ENCODE measurements around the gene SAMD13. TPM values are rescaled to one million over a fixed set of nuclear protein-coding genes. Genes with fewer than 3 reads are reported as not detected.

The SAMD13 gene
- total and polyA plus RNA-seq, 9 donors = 0.24 to 2.9 (median 0.63) TPM; not detected in 2

DNA sequence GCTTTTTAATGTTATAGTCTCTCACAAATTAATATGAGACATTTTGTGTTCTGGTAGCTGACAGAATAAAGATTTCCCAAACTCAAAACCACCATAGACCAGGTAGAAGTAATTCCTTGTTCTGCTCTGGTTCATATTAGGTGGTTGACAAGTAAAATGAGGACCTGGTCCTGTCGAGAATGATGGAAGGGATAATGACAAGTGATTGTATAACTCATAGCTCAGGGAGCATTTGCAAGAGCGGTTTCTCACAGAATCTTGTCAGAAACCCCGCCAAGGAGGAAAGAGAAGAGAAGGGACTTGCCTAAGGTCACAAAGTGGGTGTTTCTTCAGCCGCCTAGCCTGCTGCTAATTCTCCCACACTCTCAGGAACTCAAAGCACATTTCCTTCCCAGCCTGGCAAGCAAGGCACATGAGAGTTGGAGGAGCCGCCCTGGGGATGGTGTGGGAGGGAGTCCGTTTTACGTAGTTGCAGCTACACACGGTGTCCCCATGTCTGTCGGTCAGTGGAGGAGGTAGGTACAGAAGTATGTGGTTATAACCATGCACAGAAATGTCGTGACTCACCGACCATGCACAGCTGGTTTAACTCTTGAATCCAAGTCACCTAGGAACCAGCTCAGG is 46.5 kb downstream of the SAMD13 start:
- no peaks in the 10 kb centered on the region for H3K36me3 ChIP-seq
- 63 to 80% (median 71%) methylated on average over 11 of the region's 11 CpGs for WGBS, 3 donors
- intact Hi-C loops (cut with DNase I) = no loop called here
- H3K4me3 ChIP-seq = no peak overlapping the region
- TF ChIP-seq EP300 (IDR thresholded peaks at IDR 0.05) (no peak), CTCF (IDR thresholded peaks at IDR 0.05) (no peak), POLR2A (IDR thresholded peaks at IDR 0.05) (no peak)
- no peaks in the 10 kb centered on the region for H3K4me1 ChIP-seq (ENCODE audit: insufficient read depth)
- DNase-seq = no peak
- no peak overlapping the region for H3K27ac ChIP-seq
- no peaks in the 10 kb centered on the region for H3K27me3 ChIP-seq
- no peaks in the 10 kb centered on the region for H3K9me3 ChIP-seq

GRCh38 chr1:84348759-84349158 is 47.3 kb downstream of the SAMD13 start:
- no peaks in the 10 kb centered on the region for H3K27me3 ChIP-seq
- no peaks in the 10 kb centered on the region for H3K36me3 ChIP-seq
- no peak for DNase-seq
- intact Hi-C loops (cut with DNase I) = no loop called here
- no peak overlapping the region for H3K27ac ChIP-seq
- H3K4me1 ChIP-seq (ENCODE audit: insufficient read depth) = no peaks in the 10 kb centered on the region
- WGBS, 3 donors = 95 to 100% (median 100%) methylated on average over 1 of the region's 1 CpG
- H3K9me3 ChIP-seq = no peaks in the 10 kb centered on the region
- TF ChIP-seq CTCF (IDR thresholded peaks at IDR 0.05) (no peak), EP300 (IDR thresholded peaks at IDR 0.05) (no peak), POLR2A (IDR thresholded peaks at IDR 0.05) (no peak)
- H3K4me3 ChIP-seq = no peak overlapping the region

DNA sequence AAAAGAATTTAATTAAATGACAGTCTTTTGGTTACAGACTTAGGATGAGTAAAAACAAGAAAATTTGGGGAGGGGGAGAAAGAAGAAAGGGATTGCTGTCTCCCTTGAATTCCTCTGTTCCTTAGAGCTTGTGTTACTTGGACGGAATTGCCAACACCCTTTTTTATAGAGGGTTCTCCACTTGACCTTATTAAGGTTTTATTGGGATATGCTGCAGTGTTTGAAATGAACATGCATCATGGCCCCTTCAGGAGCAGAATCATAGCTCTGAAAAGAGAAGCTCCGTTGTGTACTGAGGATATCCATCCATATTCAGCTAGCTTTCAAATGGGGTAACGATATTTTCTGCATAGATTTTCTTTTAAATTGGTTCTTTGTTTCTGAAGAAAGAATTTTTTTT is 48.6 kb downstream of the SAMD13 start:
- Histone ChIP-seq H3K27me3 (no peaks in the 10 kb centered on the region), H3K4me1 (ENCODE audit: insufficient read depth) (no peaks in the 10 kb centered on the region), H3K27ac (no peak overlapping the region), H3K9me3 (no peaks in the 10 kb centered on the region), H3K36me3 (no peaks in the 10 kb centered on the region), H3K4me3 (no peak overlapping the region)
- TF ChIP-seq EP300 (IDR thresholded peaks at IDR 0.05) = no peak
- TF ChIP-seq CTCF (IDR thresholded peaks at IDR 0.05) = no peak
- no peak for TF ChIP-seq POLR2A (IDR thresholded peaks at IDR 0.05)
- WGBS, 3 donors = 60 to 62% (median 62%) methylated on average over 3 of the region's 3 CpGs
- intact Hi-C loops (cut with DNase I) = no loop called here
- DNase-seq = no peak

DNA sequence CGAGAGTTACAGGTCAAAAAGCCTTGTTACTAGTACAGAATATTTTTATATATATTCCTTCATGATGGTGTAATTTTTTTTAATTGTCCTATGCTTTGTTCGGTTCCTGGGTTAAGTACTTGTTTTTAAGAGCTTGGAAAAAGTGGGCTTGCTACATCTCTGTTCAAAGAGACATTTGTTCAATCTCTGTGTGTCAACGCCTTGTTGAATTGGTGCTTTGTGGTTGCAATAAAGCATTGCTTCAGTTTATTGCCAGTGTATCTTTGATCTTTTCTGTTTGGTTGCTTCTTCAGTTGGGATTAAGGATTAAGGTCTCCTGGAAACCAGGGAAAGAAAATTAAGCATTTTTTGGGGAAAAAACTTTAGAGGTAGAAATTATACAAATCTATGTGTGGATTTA is 49.0 kb downstream of the SAMD13 start:
- Histone ChIP-seq H3K36me3 (no peaks in the 10 kb centered on the region), H3K9me3 (no peaks in the 10 kb centered on the region), H3K4me1 (ENCODE audit: insufficient read depth) (no peaks in the 10 kb centered on the region), H3K27ac (no peak overlapping the region), H3K4me3 (no peak overlapping the region), H3K27me3 (no peaks in the 10 kb centered on the region)
- TF ChIP-seq EP300 (IDR thresholded peaks at IDR 0.05) = no peak
- no peak for TF ChIP-seq CTCF (IDR thresholded peaks at IDR 0.05)
- no peak for TF ChIP-seq POLR2A (IDR thresholded peaks at IDR 0.05)
- 77 to 85% (median 80%) methylated on average over 3 of the region's 3 CpGs for WGBS, 3 donors
- DNase-seq = no peak
- intact Hi-C loops (cut with DNase I) = no loop called here
